ENCODE results near the gene LMO3.

The LMO3 gene

GRCh38 chr12:16594797-16595196, 11.2 kb downstream of the LMO3 start:
- no peak for TF ChIP-seq CTCF (IDR thresholded peaks at IDR 0.05; ENCODE audit: insufficient read depth, low read length, missing control alignments)
- DNase-seq (ENCODE audit: low read depth, low spot score) = no peak
- ChIA-PET CTCF (no interaction called here), POLR2A (no interaction called here)
- no peak overlapping the region for H3K4me3 ChIP-seq (ENCODE audit: low read depth, low read length)

GRCh38 chr12:16593546-16593945, 12.4 kb downstream of the LMO3 start:
- ChIA-PET CTCF (no interaction called here), POLR2A (no interaction called here)

GRCh38 chr12:16590645-16591044, 15.3 kb downstream of the LMO3 start:
- no peak overlapping the region for H3K4me3 ChIP-seq (ENCODE audit: low read depth, low read length)
- DNase-seq (ENCODE audit: low read depth, low spot score) = no peak
- TF ChIP-seq CTCF (IDR thresholded peaks at IDR 0.05; ENCODE audit: insufficient read depth, low read length, missing control alignments) = no peak
- ChIA-PET POLR2A (no interaction called here), CTCF (no interaction called here)

More at GRCh38 chr12:16593546-16593945, 12.4 kb downstream of the LMO3 start:
- TF ChIP-seq CTCF (IDR thresholded peaks at IDR 0.05; ENCODE audit: insufficient read depth, low read length, missing control alignments) = no peak
- no peak overlapping the region for H3K4me3 ChIP-seq (ENCODE audit: low read depth, low read length)
- DNase-seq (ENCODE audit: low read depth, low spot score) = no peak

- no peak overlapping the region for H3K4me3 ChIP-seq (ENCODE audit: low read depth, low read length)
- POLR2A ChIA-PET = no interaction called here
- TF ChIP-seq CTCF (IDR thresholded peaks at IDR 0.05; ENCODE audit: insufficient read depth, low read length, missing control alignments) = no peak
- CTCF ChIA-PET = no interaction called here
- no peak for DNase-seq (ENCODE audit: low read depth, low spot score)
Observed at GRCh38 chr12:16588812-16589211, 17.1 kb downstream of the LMO3 start.

- POLR2A ChIA-PET = no interaction called here
- no peak overlapping the region for H3K4me3 ChIP-seq (ENCODE audit: low read depth, low read length)
- DNase-seq (ENCODE audit: low read depth, low spot score) = no peak
- CTCF ChIA-PET = no interaction called here
- no peak for TF ChIP-seq CTCF (IDR thresholded peaks at IDR 0.05; ENCODE audit: insufficient read depth, low read length, missing control alignments)
Observed at GRCh38 chr12:16587514-16587913, 18.4 kb downstream of the LMO3 start.

- H3K4me3 ChIP-seq (ENCODE audit: low read depth, low read length) = no peak overlapping the region
- POLR2A ChIA-PET = no interaction called here
- DNase-seq (ENCODE audit: low read depth, low spot score) = no peak
- TF ChIP-seq CTCF (IDR thresholded peaks at IDR 0.05; ENCODE audit: insufficient read depth, low read length, missing control alignments) = no peak
- CTCF ChIA-PET = no interaction called here
Observed at GRCh38 chr12:16587110-16587453, 18.9 kb downstream of the LMO3 start.
